ENCODE measurements around the gene ZNF580. TPM values are rescaled to one million over a fixed set of nuclear protein-coding genes. Genes with fewer than 3 reads are reported as not detected.
A peak's percentile ranks its signal among the peaks of the same experiment; 100 is the strongest.

Gene ZNF580
- total RNA-seq, 1 donor from 2014 or later = 35.8 TPM

GRCh38 chr19:55669418-55670279, 28.8 kb downstream of the ZNF580 start:
- H4K20me1 ChIP-seq (ENCODE audit: insufficient read depth, low read length) = peaks cover 91% of the 10 kb centered on the region
- H3K27me3 Mint-ChIP-seq (ENCODE audit: low read depth, unreplicated experiment) = no peaks in the 10 kb centered on the region
- no peak for DNase-seq (ENCODE audit: low read depth)
- no peak for FAIRE-seq
- peaks cover 10% of the 10 kb centered on the region for H3K4me1 ChIP-seq (ENCODE audit: insufficient read depth, low read length)
- H3K36me3 ChIP-seq (ENCODE audit: insufficient read depth, low read length) = peaks cover 11% of the 10 kb centered on the region
- no peak overlapping the region for H3K27ac ChIP-seq (ENCODE audit: low read depth, low read length)
- no peak overlapping the region for H3K9ac ChIP-seq (ENCODE audit: low read length)
- peaks cover 88% of the 10 kb centered on the region for H3K79me2 ChIP-seq (ENCODE audit: insufficient read depth, low read length)
- H3K36me3 Mint-ChIP-seq (ENCODE audit: low read depth, unreplicated experiment) = peaks cover 9% of the 10 kb centered on the region
- H2AFZ ChIP-seq (ENCODE audit: low read depth, low read length) = no peak overlapping the region
- no peak overlapping the region for H3K4me3 ChIP-seq (ENCODE audit: insufficient read depth, low read depth, low read length)
- H3K4me3 Mint-ChIP-seq (ENCODE audit: unreplicated experiment) = no peak overlapping the region
- no peaks in the 10 kb centered on the region for H3K27me3 ChIP-seq (ENCODE audit: insufficient read depth, low read length)
- no peak for TF ChIP-seq EZH2 (IDR thresholded peaks at IDR 0.05; ENCODE audit: insufficient read depth, low read length)
- TF ChIP-seq CTCF (IDR thresholded peaks at IDR 0.05; ENCODE audit: insufficient read depth, low read depth, low read length) = no peak
- peak overlapping the region; percentile 62 for H3K27ac Mint-ChIP-seq (ENCODE audit: unreplicated experiment)
- H3K4me1 Mint-ChIP-seq (ENCODE audit: low read depth, unreplicated experiment) = peaks cover 18% of the 10 kb centered on the region
- H3K9me3 Mint-ChIP-seq (ENCODE audit: unreplicated experiment) = peaks cover 1% of the 10 kb centered on the region
- no peaks in the 10 kb centered on the region for H3K9me3 ChIP-seq (ENCODE audit: insufficient read depth, low read depth, low read length)
- H3K4me2 ChIP-seq (ENCODE audit: low read length) = no peak overlapping the region

GRCh38 chr19:55670280-55671053, 29.7 kb downstream of the ZNF580 start:
- DNase-seq (ENCODE audit: low read depth) = no peak
- H3K4me1 Mint-ChIP-seq (ENCODE audit: low read depth, unreplicated experiment) = peaks cover 18% of the 10 kb centered on the region
- peaks cover 5% of the 10 kb centered on the region for H3K36me3 Mint-ChIP-seq (ENCODE audit: low read depth, unreplicated experiment)
- Histone ChIP-seq H3K27ac (ENCODE audit: low read depth, low read length) (no peak overlapping the region), H3K4me1 (ENCODE audit: insufficient read depth, low read length) (peaks cover 10% of the 10 kb centered on the region), H3K9ac (ENCODE audit: low read length) (no peak overlapping the region), H4K20me1 (ENCODE audit: insufficient read depth, low read length) (peaks cover 87% of the 10 kb centered on the region), H3K36me3 (ENCODE audit: insufficient read depth, low read length) (peaks cover 11% of the 10 kb centered on the region), H3K9me3 (ENCODE audit: insufficient read depth, low read depth, low read length) (no peaks in the 10 kb centered on the region), H3K79me2 (ENCODE audit: insufficient read depth, low read length) (peaks cover 88% of the 10 kb centered on the region), H3K4me3 (ENCODE audit: insufficient read depth, low read depth, low read length) (no peak overlapping the region), H2AFZ (ENCODE audit: low read depth, low read length) (no peak overlapping the region), H3K27me3 (ENCODE audit: insufficient read depth, low read length) (no peaks in the 10 kb centered on the region), H3K4me2 (ENCODE audit: low read length) (no peak overlapping the region)
- no peak overlapping the region for H3K27ac Mint-ChIP-seq (ENCODE audit: unreplicated experiment)
- TF ChIP-seq EZH2 (IDR thresholded peaks at IDR 0.05; ENCODE audit: insufficient read depth, low read length) (no peak), CTCF (IDR thresholded peaks at IDR 0.05; ENCODE audit: insufficient read depth, low read depth, low read length) (no peak)
- no peaks in the 10 kb centered on the region for H3K27me3 Mint-ChIP-seq (ENCODE audit: low read depth, unreplicated experiment)
- H3K9me3 Mint-ChIP-seq (ENCODE audit: unreplicated experiment) = peaks cover 1% of the 10 kb centered on the region
- H3K4me3 Mint-ChIP-seq (ENCODE audit: unreplicated experiment) = no peak overlapping the region
- FAIRE-seq = no peak
